GM23248 (cell line): ENCODE results near the gene GUCA2A.

Experiments used
- EZH2 ChIP-seq: fragments of 200-600 bp; sonication (generic); IDR thresholded peaks from 2 replicates; pipeline ENCODE4 v1.6.1; 2018; ENCODE audit warnings: antibody characterized with exemption, mild to moderate bottlenecking; ENCODE audit not compliant: insufficient read depth, poor library complexity, severe bottlenecking
- EZH2phosphoT487 ChIP-seq: fragments of 200-600 bp; sonication (generic); IDR thresholded peaks from 2 replicates; pipeline ENCODE4 v1.6.1; 2018; ENCODE audit warnings: antibody characterized with exemption, moderate library complexity, mild to moderate bottlenecking, low read depth; ENCODE audit not compliant: insufficient read depth

DNA sequence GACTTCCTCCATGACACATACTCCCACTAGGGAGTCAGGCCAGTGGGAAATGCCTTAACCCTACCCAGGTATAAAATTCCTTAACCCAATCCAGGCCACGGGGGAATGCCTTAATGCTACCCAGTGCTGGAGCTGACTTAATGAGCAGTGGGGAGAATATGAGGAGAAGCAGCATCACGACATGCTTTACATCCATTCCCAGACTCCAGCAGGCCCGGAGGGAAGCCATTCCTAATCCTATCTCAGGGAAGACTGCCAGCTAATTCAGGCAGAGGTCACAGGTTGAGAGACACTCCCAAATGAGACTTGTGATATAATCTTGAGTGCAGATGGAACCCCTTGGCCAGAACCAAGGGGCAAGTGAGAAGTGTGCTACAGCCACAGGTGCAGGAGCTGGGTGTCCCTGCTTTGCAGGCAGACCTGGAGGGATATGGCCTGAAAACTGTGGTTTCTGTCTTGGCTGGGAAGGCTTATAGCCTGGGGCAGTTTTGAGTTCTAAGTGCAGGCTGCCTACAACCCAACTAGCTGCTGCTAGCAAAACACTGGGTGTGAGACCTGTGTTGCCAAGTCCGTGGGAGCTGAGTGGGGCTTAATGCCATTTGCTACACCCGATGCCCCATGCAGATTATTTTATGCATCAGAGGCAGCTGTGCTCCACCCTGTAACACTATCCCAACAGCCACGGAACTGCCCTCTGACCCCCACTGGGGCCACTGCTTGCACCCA lies 45.1 kb upstream of the GUCA2A start:
- TF ChIP-seq EZH2 (no peak), EZH2phosphoT487 (no peak)
